ENCODE measurements around the gene HSD3B1.
"Not testable (repeated sequence)": the region's sequence is repeated elsewhere in the genome, so short reads cannot be mapped to it uniquely, and the experiment has no call there.

Gene HSD3B1

GRCh38 chr1:119554183-119554582 lies 47.2 kb downstream of the HSD3B1 start:
- Histone ChIP-seq H4K20me1 (ENCODE audit: insufficient read depth, low read length) (no peaks in the 10 kb centered on the region), H3K79me2 (ENCODE audit: insufficient read depth, low read length) (no peaks in the 10 kb centered on the region)

GRCh38 chr1:119556423-119556822 lies 49.4 kb downstream of the HSD3B1 start:
- H3K4me2 ChIP-seq (ENCODE audit: low read length): no peak overlapping the region
- H2AFZ ChIP-seq (ENCODE audit: low read length): no peak overlapping the region
- no peaks in the 10 kb centered on the region for H3K27me3 ChIP-seq (ENCODE audit: insufficient read depth, low read length)
- no peak overlapping the region for H3K4me3 ChIP-seq (ENCODE audit: low read depth, low read length, poor library complexity, severe bottlenecking)
- no peaks in the 10 kb centered on the region for H3K9me3 ChIP-seq (ENCODE audit: low read length)
- no peaks in the 10 kb centered on the region for H3K36me3 ChIP-seq (ENCODE audit: insufficient read depth, low read length)
- H3F3A ChIP-seq (ENCODE audit: insufficient read depth, low read length): no peaks in the 10 kb centered on the region
- TF ChIP-seq CTCF (IDR thresholded peaks at IDR 0.05; ENCODE audit: low read length) (no peak), EZH2 (IDR thresholded peaks at IDR 0.05; ENCODE audit: borderline replicate concordance, low read length) (no peak)
- H3K4me1 ChIP-seq (ENCODE audit: insufficient read depth, low read length, severe bottlenecking): no peaks in the 10 kb centered on the region
- no peak overlapping the region for H3K9ac ChIP-seq (ENCODE audit: low read length)
- no peaks in the 10 kb centered on the region for H4K20me1 ChIP-seq (ENCODE audit: insufficient read depth, low read length)
- no peaks in the 10 kb centered on the region for H3K9me2 ChIP-seq (ENCODE audit: low read depth, low read length)
- no peak overlapping the region for H3K27ac ChIP-seq (ENCODE audit: low read depth, low read length, poor library complexity, severe bottlenecking)
- H3K79me2 ChIP-seq (ENCODE audit: insufficient read depth, low read length): no peaks in the 10 kb centered on the region

More at GRCh38 chr1:119554183-119554582, 47.2 kb downstream of the HSD3B1 start:
- Histone ChIP-seq H3K36me3 (ENCODE audit: insufficient read depth, low read length) (no peaks in the 10 kb centered on the region), H3K9me3 (ENCODE audit: low read length) (no peaks in the 10 kb centered on the region), H3F3A (ENCODE audit: insufficient read depth, low read length) (no peaks in the 10 kb centered on the region), H3K4me1 (ENCODE audit: insufficient read depth, low read length, severe bottlenecking) (no peaks in the 10 kb centered on the region), H3K4me2 (ENCODE audit: low read length) (no peak overlapping the region), H3K9ac (ENCODE audit: low read length) (no peak overlapping the region), H3K27ac (ENCODE audit: low read depth, low read length, poor library complexity, severe bottlenecking) (no peak overlapping the region), H2AFZ (ENCODE audit: low read length) (no peak overlapping the region), H3K4me3 (ENCODE audit: low read depth, low read length, poor library complexity, severe bottlenecking) (no peak overlapping the region), H3K27me3 (ENCODE audit: insufficient read depth, low read length) (no peaks in the 10 kb centered on the region), H3K9me2 (ENCODE audit: low read depth, low read length) (no peaks in the 10 kb centered on the region)
- no peak for TF ChIP-seq EZH2 (IDR thresholded peaks at IDR 0.05; ENCODE audit: borderline replicate concordance, low read length)
- no peak for TF ChIP-seq CTCF (IDR thresholded peaks at IDR 0.05; ENCODE audit: low read length)

- not testable (repeated sequence) for H3F3A ChIP-seq (ENCODE audit: insufficient read depth, low read length); H2AFZ ChIP-seq (ENCODE audit: low read length); H3K4me1 ChIP-seq (ENCODE audit: insufficient read depth, low read length, severe bottlenecking); H4K20me1 ChIP-seq (ENCODE audit: insufficient read depth, low read length); H3K9ac ChIP-seq (ENCODE audit: low read length); H3K4me3 ChIP-seq (ENCODE audit: low read depth, low read length, poor library complexity, severe bottlenecking); H3K79me2 ChIP-seq (ENCODE audit: insufficient read depth, low read length); H3K4me2 ChIP-seq (ENCODE audit: low read length); H3K36me3 ChIP-seq (ENCODE audit: insufficient read depth, low read length); H3K27me3 ChIP-seq (ENCODE audit: insufficient read depth, low read length); H3K9me3 ChIP-seq (ENCODE audit: low read length); H3K9me2 ChIP-seq (ENCODE audit: low read depth, low read length); H3K27ac ChIP-seq (ENCODE audit: low read depth, low read length, poor library complexity, severe bottlenecking)
Observed at GRCh38 chr1:119560402-119560801, 53.4 kb downstream of the HSD3B1 start.

- H3K4me3 ChIP-seq (ENCODE audit: low read depth, low read length, poor library complexity, severe bottlenecking): no peak overlapping the region
- no peak overlapping the region for H3K9ac ChIP-seq (ENCODE audit: low read length)
- no peaks in the 10 kb centered on the region for H3K9me2 ChIP-seq (ENCODE audit: low read depth, low read length)
- no peak overlapping the region for H3K27ac ChIP-seq (ENCODE audit: low read depth, low read length, poor library complexity, severe bottlenecking)
- H3K27me3 ChIP-seq (ENCODE audit: insufficient read depth, low read length): no peaks in the 10 kb centered on the region
- no peaks in the 10 kb centered on the region for H3F3A ChIP-seq (ENCODE audit: insufficient read depth, low read length)
- H2AFZ ChIP-seq (ENCODE audit: low read length): no peak overlapping the region
- no peak overlapping the region for H3K4me2 ChIP-seq (ENCODE audit: low read length)
- no peaks in the 10 kb centered on the region for H3K79me2 ChIP-seq (ENCODE audit: insufficient read depth, low read length)
- H4K20me1 ChIP-seq (ENCODE audit: insufficient read depth, low read length): no peaks in the 10 kb centered on the region
- no peak for TF ChIP-seq EZH2 (IDR thresholded peaks at IDR 0.05; ENCODE audit: borderline replicate concordance, low read length)
- no peak for TF ChIP-seq CTCF (IDR thresholded peaks at IDR 0.05; ENCODE audit: low read length)
- no peaks in the 10 kb centered on the region for H3K36me3 ChIP-seq (ENCODE audit: insufficient read depth, low read length)
- no peaks in the 10 kb centered on the region for H3K9me3 ChIP-seq (ENCODE audit: low read length)
- H3K4me1 ChIP-seq (ENCODE audit: insufficient read depth, low read length, severe bottlenecking): no peaks in the 10 kb centered on the region
Observed at GRCh38 chr1:119564548-119564947, 57.5 kb downstream of the HSD3B1 start.

Measured in OCI-LY1 (cell line).